ENCODE results near the gene CRY2. TPM values are rescaled to one million over a fixed set of nuclear protein-coding genes. Genes with fewer than 3 reads are reported as not detected.
A peak's percentile ranks its signal among the peaks of the same experiment; 100 is the strongest.
"Not testable (repeated sequence)": the region's sequence is repeated elsewhere in the genome, so short reads cannot be mapped to it uniquely, and the experiment has no call there.

Gene CRY2
- total RNA-seq, 1 donor from 2014 or later, result 74.2 TPM

GRCh38 chr11:45810431-45811108 lies 36.7 kb upstream of the CRY2 start:
- DNase-seq (ENCODE audit: low spot score) (no peak), ATAC-seq (no peak)
- intact Hi-C loops (cut with DNase I), result no loop called here

DNA sequence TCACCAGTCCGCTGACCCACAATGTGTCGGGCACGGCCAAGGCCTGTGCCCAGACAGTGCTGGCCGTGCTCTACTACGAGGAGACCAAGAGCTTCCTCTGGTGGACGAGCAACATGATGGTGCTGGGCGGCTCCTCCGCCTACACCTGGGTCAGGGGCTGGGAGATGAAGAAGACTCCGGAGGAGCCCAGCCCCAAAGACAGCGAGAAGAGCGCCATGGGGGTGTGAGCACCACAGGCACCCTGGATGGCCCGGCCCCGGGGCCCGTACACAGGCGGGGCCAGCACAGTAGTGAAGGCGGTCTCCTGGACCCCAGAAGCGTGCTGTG lies 36.2 kb upstream of the CRY2 start:
- ATAC-seq (no peak), DNase-seq (ENCODE audit: low spot score) (no peak)
- intact Hi-C loops (cut with DNase I), result no loop called here

- intact Hi-C loops (cut with DNase I), result no loop called here
- DNase-seq (ENCODE audit: low spot score), result no peak
- no peak for ATAC-seq
Observed at GRCh38 chr11:45811571-45812290, 35.5 kb upstream of the CRY2 start.

DNA sequence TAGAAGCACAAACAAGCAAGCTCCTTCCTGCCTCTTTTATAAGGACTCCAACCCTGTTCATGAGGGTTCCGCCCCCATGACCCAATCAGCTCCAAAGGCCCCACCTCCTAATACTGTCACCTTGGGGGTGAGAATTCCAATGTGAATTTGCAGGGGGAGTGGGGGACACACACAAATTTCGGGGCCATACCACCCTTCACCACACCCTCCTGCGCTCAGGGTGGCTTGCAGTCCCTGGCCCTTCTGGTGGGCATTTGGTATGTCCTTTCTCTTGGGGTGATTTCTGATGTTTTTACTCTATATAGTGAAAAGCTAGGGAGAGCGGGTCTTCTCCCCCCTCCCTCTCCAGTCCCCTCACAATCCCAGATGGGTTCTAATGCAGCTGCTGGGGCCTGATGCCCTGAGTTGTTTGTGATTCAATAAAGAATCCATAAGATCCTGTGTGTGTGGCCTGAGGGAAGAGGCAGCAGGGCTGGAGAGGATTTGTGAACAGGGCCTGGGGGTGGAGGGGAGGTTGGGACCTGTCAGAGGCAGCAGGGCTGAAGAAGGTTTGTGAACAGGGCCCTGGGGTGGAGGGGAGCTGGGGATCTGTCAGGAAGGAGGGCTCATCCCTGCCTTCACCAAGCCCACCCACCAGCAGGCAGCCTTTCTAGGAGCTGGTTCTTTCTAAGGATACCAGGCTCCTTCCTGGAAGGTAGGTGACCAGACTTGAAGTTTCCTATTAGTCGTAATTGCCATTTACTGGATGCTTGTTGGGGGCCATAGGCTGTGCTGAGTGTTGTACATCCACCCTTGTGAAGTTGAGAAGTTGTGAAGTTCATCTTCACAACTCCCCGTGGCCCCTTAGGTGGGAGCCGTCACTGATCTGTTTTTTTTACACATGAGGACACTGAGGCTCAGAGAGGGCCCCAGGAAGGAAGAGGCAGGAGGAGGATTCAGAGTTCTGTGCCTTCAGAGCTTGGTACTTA lies 34.4 kb upstream of the CRY2 start:
- DNase-seq (ENCODE audit: low spot score) (no peak), ATAC-seq (no peak)
- intact Hi-C loops (cut with DNase I), result no loop called here

GRCh38 chr11:45815747-45816146 lies 31.5 kb upstream of the CRY2 start:
- DNase-seq (ENCODE audit: low spot score) (peak; percentile 15), ATAC-seq (no peak)
- intact Hi-C loops (cut with DNase I), result no loop called here

- intact Hi-C loops (cut with DNase I), result no loop called here
- ATAC-seq (no peak), DNase-seq (ENCODE audit: low spot score) (peak; percentile 49)
Observed at GRCh38 chr11:45816614-45817013, 30.7 kb upstream of the CRY2 start.

GRCh38 chr11:45817191-45817590 lies 30.1 kb upstream of the CRY2 start:
- intact Hi-C loops (cut with DNase I), result no loop called here
- DNase-seq (ENCODE audit: low spot score) (no peak), ATAC-seq (no peak)

DNA sequence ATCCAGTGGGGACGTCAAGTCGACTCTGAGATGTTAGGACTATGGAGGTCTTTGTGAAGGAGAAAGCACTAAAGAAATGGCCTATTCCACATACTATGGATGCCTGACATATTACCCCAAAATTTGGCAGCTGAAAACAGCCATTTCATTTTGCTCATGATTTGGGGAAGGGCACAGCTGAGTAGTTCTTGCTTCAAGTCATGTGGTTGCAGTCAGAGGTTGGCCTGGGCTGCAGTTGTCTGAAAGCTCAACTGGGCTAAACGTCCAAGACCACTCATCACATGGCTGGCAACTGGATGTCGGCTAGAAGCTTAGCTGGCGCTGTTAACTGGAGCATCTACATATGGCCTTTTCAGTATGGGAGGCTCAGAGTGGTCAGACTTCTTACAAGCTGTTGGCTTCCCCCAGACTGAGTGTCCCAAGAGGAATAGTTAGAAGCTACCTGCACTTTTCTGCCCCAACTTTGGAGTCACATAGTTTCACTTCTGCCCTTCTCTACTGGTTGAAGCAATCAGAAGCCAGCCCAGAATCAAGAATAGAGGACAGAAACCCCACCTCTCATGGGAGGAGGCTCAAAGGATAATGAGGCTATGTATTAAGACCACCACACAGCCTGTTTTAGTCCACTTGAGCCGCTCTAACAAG lies 28.2 kb upstream of the CRY2 start:
- intact Hi-C loops (cut with DNase I), result no loop called here
- DNase-seq (ENCODE audit: low spot score), result peak; percentile 33
- ATAC-seq, result no peak

DNA sequence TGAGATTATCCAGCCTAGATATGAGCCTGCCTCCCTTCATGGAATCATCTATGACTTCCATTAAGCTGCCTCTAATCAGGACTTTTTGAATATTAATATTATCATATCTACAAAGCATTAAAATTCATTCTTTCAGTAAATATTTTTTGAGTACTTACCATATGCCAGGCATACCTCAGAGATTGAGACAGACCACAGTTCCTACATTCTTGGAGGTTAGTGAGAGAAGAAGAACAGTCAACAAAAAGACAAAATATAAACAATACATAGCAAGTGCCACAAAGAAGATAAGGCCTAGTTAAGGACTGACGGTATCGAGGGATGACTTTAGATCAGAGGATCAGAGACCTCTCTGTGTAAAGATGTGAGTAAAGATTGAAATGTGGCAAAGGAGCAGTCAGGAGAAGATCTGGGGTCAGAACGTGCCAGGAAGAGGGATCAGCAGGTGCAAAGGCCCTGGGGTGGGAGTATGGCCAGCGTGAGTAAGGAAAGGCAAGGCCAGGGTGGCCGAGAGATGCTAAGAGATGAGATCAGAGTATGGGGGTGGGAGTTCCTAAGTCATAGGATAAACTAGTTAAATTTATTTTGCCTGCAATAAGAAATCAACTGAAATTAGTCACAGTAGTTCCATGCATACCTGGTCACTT lies 26.9 kb upstream of the CRY2 start:
- no peak for ATAC-seq
- intact Hi-C loops (cut with DNase I), result no loop called here
- DNase-seq (ENCODE audit: low spot score), result no peak

- ATAC-seq; intact Hi-C loops (cut with DNase I): not testable (repeated sequence)
- peak; percentile 17 for DNase-seq (ENCODE audit: low spot score)
Observed at GRCh38 chr11:45826492-45826891, 20.8 kb upstream of the CRY2 start.

DNA sequence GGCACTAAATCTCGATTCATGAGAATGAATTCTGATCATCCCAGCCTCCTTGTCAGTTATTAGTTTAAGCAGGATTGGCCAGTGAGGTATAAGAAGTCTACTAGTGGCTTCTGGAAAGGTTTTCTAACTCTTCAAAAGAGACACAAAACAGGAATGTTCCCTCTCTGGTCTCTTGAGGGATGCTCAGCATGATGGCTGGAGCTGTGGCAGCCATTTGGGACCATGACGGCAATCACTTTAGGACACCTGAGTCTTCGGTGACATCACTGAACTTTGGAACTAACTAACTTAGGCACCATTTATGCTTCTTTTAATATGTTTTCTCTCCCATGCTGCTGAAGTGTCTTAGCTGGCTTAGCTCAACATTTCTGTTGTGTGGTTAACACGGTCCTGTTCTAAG lies 20.2 kb upstream of the CRY2 start:
- intact Hi-C loops (cut with DNase I), result no loop called here
- no peak for ATAC-seq
- DNase-seq (ENCODE audit: low spot score), result peak; percentile 4

DNA sequence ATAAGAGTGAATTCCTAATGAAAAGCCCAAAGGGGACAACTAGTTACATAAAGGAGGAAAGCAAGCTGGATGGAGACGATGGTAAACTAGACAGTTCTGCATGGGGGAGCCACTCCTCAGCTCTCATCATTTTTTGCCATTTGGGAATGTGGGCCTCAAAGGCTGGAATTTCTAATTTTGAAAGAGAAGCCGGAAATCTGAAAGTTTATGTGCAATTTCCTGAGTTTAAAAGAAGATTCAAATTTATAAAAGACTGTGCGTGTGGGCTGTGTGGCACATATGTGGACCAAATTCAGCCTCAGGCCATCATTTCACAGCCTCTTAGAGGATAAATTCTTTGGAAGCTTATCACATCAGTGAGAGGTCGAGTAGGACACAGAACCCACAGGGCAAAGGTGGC lies 18.3 kb upstream of the CRY2 start:
- DNase-seq (ENCODE audit: low spot score) (no peak), ATAC-seq (no peak)
- intact Hi-C loops (cut with DNase I), result no loop called here

- DNase-seq (ENCODE audit: low spot score) (no peak), ATAC-seq (no peak)
- intact Hi-C loops (cut with DNase I), result no loop called here
Observed at GRCh38 chr11:45830596-45830995, 16.7 kb upstream of the CRY2 start.

DNA sequence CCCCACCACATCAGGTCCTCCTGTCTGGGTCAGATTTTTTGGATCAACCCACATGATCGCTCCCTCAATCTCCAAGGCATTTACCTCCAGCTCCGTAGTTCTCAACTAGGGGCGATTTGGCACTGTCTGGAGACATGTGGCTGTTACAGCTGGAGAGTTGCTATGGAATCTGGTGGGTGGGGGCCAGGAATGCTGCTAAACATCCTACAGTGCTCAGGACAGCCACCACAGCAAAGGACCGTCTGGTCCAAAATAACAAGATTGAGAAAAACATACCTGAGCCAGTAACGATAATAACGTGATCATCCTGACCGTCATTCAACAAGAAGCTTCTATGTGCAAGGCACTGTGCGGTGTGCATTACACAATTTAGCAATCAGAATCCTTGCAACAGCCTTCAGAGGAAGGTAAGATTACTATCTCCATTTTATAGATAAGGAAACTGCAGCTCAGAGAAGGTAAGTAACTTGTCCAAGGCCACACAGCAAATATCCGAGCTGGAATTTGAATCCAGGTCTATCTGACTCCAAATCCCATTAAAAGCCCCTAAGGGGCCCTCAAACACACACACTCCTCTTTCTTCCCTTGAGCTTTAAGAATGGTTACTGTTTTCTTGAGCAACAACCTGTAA lies 14.3 kb upstream of the CRY2 start:
- intact Hi-C loops (cut with DNase I), result no loop called here
- DNase-seq (ENCODE audit: low spot score) (peak; percentile 10), ATAC-seq (peak; percentile 31)

GRCh38 chr11:45833761-45834160 lies 13.5 kb upstream of the CRY2 start:
- intact Hi-C loops (cut with DNase I), result no loop called here
- DNase-seq (ENCODE audit: low spot score), result peak; percentile 42
- ATAC-seq, result no peak

DNA sequence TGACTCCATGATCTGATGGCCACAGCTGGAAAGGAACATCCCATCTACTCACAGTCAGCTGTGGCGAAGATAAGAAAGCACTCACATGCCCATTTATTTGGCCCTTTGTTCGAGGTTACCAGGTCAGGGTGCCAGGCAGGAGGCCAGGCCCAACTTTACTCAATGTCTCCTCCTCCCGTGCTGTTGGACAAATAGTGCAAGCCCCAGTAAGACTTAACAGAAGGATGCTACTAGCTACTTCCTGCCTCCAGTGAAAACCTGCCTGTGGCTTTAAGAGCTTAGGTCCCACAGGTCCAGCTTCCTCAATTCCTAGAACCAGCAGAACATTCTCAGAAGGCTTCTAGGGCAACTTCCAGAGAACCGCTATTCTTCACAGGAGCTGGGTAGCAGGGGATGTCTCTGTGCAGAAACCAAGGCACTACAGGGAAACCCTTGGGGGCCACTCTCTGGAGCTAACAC lies 12.9 kb upstream of the CRY2 start:
- ATAC-seq (peak; percentile 90), DNase-seq (ENCODE audit: low spot score) (peak; percentile 14)
- intact Hi-C loops (cut with DNase I), result no loop called here

DNA sequence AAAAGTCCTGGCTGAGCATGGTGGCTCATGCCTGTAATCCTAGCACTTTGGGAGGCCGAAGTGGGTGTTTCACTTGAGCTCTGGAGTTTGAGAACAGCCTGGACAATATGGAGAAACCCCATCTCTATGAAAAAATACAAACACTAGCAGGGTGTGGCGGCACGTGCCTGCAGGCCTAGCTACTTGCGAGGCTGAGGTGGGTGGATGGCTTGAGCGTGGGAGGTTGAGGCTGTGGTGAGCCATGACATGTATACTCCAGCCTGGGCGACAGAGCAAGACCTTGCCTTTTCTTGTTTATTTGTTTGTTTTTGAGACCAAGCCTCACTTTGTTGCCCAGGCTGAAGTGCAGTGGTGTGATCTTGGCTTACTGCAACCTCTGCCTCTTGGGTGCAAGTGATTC lies 8.1 kb upstream of the CRY2 start:
- DNase-seq (ENCODE audit: low spot score) (no peak), ATAC-seq (no peak)
- intact Hi-C loops (cut with DNase I), result no loop called here

DNA sequence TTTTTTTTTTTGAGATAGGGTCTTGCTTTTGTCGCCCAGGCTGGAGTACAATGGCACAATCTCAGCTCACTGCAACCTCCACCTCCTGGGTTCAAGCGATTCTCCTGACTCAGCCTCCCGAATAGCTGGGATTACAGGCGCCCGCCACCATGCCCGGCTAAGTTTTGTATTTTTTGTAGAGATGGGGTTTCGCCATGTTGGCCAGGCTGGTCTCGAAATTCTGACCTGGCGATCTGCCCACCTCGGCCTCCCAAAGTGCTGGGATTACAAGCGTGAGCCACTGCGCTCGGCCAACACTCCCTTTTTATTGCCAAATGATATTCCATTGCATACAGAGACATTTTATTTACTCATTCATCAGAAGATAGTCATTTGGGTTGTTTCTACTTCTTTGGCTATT lies 7.0 kb upstream of the CRY2 start:
- ATAC-seq; DNase-seq (ENCODE audit: low spot score); intact Hi-C loops (cut with DNase I): not testable (repeated sequence)

Data from sciatic nerve (tissue), 2 donors.